NCI-H1436 (cell line): ENCODE measurements around the gene GPER1.
"Not testable (repeated sequence)": the region's sequence is repeated elsewhere in the genome, so short reads cannot be mapped to it uniquely, and the experiment has no call there.

ENCODE experiments used
- DNase-seq: peaks from one replicate; lab custom pipeline; 2025; lab: John Stamatoyannopoulos, UW

Gene GPER1

DNA sequence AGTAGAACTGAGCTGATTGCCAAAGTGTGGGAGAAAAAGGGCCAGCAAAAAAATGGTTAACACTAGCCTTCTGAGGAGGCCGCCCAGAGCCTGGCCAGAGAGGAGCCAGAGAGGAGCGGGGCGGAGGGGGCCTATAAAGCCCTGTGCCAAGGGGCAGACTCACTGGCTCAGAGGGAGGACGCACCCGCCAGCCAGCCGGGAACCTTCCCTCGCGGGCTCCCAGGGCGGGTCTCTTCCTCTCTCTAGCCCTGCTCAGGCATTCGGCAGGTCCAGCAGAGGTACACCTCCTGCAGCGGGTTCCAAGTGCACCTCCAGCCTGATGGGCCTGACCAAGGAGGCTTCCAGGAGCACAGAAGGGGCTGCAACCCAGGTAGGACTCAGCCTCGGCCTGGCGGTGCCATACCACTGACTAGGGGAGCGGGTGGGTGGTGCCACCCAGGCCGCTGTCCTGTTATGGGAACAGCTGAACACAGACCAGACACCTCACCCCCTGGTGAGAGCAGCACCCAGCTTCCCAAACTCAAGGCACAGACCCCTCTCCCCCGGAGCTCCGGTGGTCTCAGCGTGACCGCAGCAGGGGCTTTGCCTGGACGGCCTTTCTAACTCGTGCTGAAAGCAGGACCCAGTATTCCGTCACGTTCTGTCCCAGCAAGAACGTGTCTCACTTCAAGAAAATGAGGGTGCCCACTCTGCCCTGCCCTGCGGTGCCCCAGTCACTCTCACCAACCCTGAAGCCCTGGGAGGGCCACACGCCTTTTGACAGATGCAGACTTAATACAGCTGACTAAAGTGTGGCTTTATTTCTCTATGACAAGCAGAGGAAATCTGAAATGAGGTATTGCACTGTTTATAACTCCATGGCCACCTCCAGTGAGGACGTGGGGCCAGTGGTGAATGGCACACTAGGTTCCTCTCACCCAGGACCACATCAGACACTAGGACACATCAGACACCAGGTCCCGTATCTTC lies at the start of gene GPER1:
TSS of gene GPER1 (plus strand) at position 162 of the 969 bp plus-strand sequence. CDS start 3,616 bp downstream, outside the sequence.
- DNase-seq = no peak

- not testable (repeated sequence) for DNase-seq
Measured at GRCh38 chr7:1040233-1040632, 47.7 kb upstream of the GPER1 start.

DNA sequence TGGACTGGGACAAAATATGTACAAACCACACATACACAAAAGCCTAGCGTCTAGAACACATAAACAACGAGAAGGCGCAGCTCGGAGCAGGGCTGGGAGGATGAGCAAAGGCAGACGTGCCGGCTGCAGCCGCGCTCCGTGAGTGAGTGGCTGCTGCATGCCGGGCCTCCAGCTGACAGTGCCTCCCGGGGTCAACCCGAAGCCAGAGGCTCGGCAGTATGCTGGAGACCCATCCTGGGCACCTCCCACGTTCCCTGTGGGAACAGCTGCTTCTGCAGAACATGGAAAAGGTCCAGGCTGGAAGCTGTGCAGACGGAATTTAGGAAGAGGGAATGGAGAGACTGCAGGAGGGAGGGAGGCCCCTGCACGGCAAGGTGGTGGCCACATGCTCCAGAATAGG lies 47.1 kb upstream of the GPER1 start:
- DNase-seq = no peak

- DNase-seq = no peak
Measured at GRCh38 chr7:1041551-1042491, 46.1 kb upstream of the GPER1 start.

GRCh38 chr7:1042492-1042833 lies 45.5 kb upstream of the GPER1 start:
- DNase-seq = no peak

- no peak for DNase-seq
Measured at GRCh38 chr7:1043552-1044188, 44.2 kb upstream of the GPER1 start.

GRCh38 chr7:1044189-1045068 lies 43.5 kb upstream of the GPER1 start, which contains the start of gene GPR146:
TSS of gene GPR146 (plus strand) at chr7:1044546. CDS start at chr7:1057516, 12,970 bp downstream.
- peak; percentile 94 for DNase-seq

DNA sequence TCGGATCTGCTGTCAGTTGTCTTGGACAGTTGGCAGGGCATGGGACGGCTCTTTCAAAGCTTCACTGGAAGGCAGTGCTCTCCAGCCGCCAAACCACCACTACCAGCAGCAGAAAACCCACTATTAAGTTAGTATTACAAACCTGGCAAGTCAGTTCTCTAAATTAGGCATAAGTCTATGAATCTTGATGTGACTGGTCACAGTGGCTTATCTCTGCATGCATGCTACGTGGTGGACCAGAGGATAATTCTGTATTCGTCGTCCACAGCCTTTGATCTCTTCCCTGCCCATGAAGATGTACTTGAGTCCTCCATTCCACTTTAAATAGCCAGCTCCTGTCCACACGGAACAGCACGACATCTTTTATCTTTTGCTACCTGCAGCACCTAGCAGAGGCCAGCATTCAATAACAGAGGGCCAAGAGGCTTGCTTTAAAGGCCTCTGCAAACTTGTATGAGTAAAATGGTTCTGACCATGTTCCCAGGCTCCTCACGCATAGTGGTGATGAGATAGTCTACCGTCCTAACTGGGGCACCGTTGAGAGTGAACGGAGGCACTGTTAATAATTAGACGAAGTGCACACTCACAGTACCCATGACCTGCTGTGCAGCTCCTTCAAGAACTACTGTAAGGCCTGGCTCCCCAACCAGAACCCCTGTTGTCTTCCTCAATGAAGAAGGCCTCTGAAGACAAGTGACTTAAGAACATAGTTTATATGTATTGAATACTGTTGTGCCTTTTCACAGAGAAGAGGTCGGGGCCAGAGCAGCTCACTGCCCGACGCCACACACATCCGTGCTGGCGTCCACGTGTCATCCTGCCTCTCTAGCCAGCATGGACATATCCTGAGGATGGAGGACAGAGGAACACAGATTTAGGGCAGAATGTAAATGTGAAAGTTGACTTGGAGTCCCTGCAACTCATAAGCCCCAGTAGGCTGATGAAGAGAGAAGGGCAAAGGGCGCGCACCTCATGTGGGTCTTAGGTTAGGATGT lies 42.5 kb upstream of the GPER1 start:
- no peak for DNase-seq

DNA sequence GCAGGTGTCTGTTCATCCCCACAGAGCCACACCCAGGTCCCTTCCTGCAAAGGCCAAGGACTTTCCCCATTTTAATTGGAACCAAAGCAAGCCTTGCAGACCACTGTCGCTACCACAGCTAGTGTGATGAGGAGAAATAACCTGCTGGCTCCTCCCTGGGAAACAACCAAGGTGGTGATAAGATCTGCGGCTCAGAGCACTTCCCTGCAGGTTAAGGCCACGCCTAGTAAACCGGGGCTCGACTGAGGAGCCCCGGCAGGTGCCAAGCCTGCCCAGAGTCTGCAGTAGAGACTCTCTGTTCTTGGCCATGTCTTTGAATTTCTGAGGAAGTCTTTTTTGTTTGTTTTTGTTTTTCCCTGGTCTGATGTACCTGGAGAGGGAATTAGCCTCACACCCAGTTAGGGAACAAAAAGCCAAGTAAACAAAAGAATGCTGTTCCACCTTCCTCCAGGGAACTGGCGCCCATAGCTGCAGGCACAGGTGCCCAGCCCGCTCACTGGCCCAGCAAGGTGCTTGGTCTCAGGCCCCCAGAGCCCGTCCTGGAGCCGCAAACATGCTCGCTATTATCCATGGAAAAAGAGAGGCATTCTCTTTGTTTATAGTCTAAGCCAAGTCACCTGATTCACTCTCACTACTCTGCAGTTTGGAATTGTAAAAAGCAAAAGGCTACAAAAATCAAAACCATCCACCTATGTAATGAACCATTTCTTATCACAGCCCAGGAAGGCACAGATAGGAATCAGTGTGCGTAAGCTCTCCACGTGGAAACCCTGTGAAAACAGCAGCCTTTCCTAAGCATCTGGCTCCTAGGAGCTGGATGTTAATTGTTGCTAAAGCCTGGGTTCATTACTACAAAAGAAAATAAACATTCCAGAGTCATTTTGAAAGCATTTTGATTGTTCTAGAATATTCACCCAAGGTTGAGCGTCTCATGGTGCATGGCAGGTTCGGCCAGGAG lies 40.9 kb upstream of the GPER1 start:
- DNase-seq = no peak

GRCh38 chr7:1049006-1049741 lies 38.7 kb upstream of the GPER1 start:
- no peak for DNase-seq

- DNase-seq = no peak
Measured at GRCh38 chr7:1049801-1050200, 38.1 kb upstream of the GPER1 start.

GRCh38 chr7:1050254-1050906 lies 37.5 kb upstream of the GPER1 start:
- DNase-seq = no peak

DNA sequence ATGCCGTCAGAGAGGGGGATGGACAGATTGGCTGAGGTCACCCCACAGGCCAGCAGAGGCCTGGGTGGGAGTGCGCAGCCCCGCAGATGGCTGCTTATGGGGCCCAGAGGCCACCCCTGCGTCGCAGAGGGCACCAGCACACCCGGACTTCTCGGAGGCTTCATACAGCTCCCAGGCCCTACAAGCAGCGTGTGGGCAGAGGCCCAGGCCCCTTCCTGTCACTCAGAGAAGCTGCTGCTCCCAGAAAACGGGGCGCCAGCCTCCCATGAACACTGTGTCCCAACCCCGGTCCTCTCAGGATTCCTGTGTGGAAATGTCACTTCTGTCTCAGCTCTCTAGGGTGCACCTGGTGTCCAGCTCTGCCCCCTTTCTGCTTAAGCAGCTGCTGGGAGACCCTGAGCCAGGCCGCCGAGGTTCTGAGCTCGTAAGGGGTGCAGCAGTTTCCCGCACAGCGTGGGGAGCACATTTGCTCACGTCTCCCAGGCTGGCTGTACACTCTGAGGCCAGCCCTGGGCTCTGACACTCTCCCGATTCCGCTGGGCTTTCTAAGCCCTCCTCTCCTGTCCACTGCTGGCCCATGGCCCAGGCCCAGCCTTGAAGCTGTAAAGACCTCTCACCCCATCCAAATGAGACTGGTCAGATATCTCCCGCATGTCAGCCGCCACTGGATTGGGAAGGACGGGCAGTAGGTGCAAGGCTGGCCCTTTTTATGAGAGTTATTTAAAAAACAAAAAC lies 36.8 kb upstream of the GPER1 start:
- DNase-seq = no peak

GRCh38 chr7:1052031-1052818 lies 35.7 kb upstream of the GPER1 start:
- no peak for DNase-seq

GRCh38 chr7:1053002-1053411 lies 34.9 kb upstream of the GPER1 start:
- DNase-seq = no peak
